Panc1 (cell line): ENCODE data around the gene CNKSR3. TPM values are rescaled to one million over a fixed set of nuclear protein-coding genes. Genes with fewer than 3 reads are reported as not detected.
A peak's percentile ranks its signal among the peaks of the same experiment; 100 is the strongest.

Experiments
- ATAC-seq: fragments of 200-7000 bp; cut with Tn5 transposase; 2 replicates; pipeline ENCODE4 v1.9.1; 2020; ENCODE audit warnings: mild to moderate bottlenecking, moderate library complexity
- BruUV-seq: library from RNA; stranded (reverse); fragments of 400-500 nt; replicated peaks from 2 replicates; lab custom pipeline; 2021; lab: Mats Ljungman, UMichigan
- CTCF ChIA-PET: fragments of 300-600 bp; sonication (Branson Sonifier 250); formaldehyde crosslinking; loops from one replicate; lab custom pipeline; 2022; ENCODE audit warnings: antibody characterized with exemption; lab: Charles Lee
- POLR2A ChIA-PET: fragments of 300-600 bp; sonication (Branson Sonifier 250); formaldehyde crosslinking; loops from one replicate; lab custom pipeline; 2022; ENCODE audit warnings: antibody characterized with exemption; lab: Charles Lee
- DNase-seq: peaks from one replicate; pipeline ENCODE4 v3.0.0-alpha.2; 2010; ENCODE audit warnings: low read depth, low spot score
- H3K27ac ChIP-seq: 2 replicates; pipeline ENCODE4 v1.5.1; 2011; ENCODE audit warnings: mild to moderate bottlenecking, low read length, inconsistent platforms
- H3K27me3 ChIP-seq: fragments of 200-500 bp; sonication (Bioruptor generic); 2 replicates; pipeline ENCODE4 v1.6.0; 2014; ENCODE audit warnings: low read length, inconsistent platforms; ENCODE audit not compliant: control insufficient read depth, insufficient read depth
- H3K36me3 ChIP-seq: fragments of 200-500 bp; sonication (Bioruptor generic); 2 replicates; pipeline ENCODE4 v1.5.1; 2014; ENCODE audit warnings: inconsistent platforms, mild to moderate bottlenecking, low read length, moderate library complexity; ENCODE audit not compliant: control insufficient read depth, insufficient read depth
- H3K4me1 ChIP-seq: 2 replicates; pipeline ENCODE4 v1.5.1; 2011; ENCODE audit warnings: inconsistent platforms, mild to moderate bottlenecking, low read length, moderate library complexity; ENCODE audit not compliant: control insufficient read depth, insufficient read depth
- H3K4me3 ChIP-seq, 2 experiments: 2 replicates each; pipeline ENCODE4 v1.5.1; 2011 to 2012; ENCODE audit warnings: low read depth in 2 of 2, low read length in 2 of 2, mild to moderate bottlenecking in 2 of 2, inconsistent platforms in 1 of 2, moderate library complexity in 1 of 2
- H3K9me3 ChIP-seq: fragments of 200-500 bp; sonication (Bioruptor generic); 2 replicates; pipeline ENCODE4 v1.5.1; 2014; ENCODE audit warnings: low read depth, mild to moderate bottlenecking, inconsistent platforms, low read length, moderate library complexity; ENCODE audit not compliant: control insufficient read depth, insufficient read depth
- POLR2AphosphoS5 ChIP-seq: IDR thresholded peaks from 2 replicates; pipeline ENCODE4 v1.6.1; 2012; ENCODE audit warnings: mild to moderate bottlenecking, low read depth, low read length, moderate library complexity
- SIN3A ChIP-seq: IDR thresholded peaks from 2 replicates; pipeline ENCODE4 v1.6.1; 2012; ENCODE audit warnings: low read depth, mild to moderate bottlenecking, low read length, moderate library complexity, borderline replicate concordance; ENCODE audit not compliant: insufficient read depth
- TCF7L2 ChIP-seq: IDR thresholded peaks from 2 replicates; pipeline ENCODE4 v1.6.1; 2011; ENCODE audit warnings: mild to moderate bottlenecking, low read depth, low read length, inconsistent platforms
- in situ Hi-C: cut with HindIII; loops from 2 replicates; pipeline ENCODE4 v1.10.0; 2016; ENCODE audit warnings: low sequenced_read_pairs, low pct_unique_long_range_greater_than_20kb
- intact Hi-C: fragments of 100-400 bp; cut with micrococcal nuclease; formaldehyde crosslinking; loops from one replicate; pipeline ENCODE4 v1.10.0; 2022; ENCODE audit not compliant: unreplicated experiment
- total RNA-seq: library from RNA; stranded (reverse); gene quantifications from one replicate; pipeline ENCODE4 v1.2.1, GENCODE V29; 2021; ENCODE audit not compliant: unreplicated experiment
- TF ChIP-seq, protein P1 (sequence below): fragments of 450-650 bp; IDR thresholded peaks from 2 replicates; pipeline ENCODE4 v1.5.1; 2017; ENCODE audit warnings: mild to moderate bottlenecking
- TF ChIP-seq, protein P2 (sequence below), 2 experiments: IDR thresholded peaks; 2 replicates each; pipeline ENCODE4 v1.6.1; 2011 to 2012; ENCODE audit warnings: low read depth in 2 of 2, control low read depth in 1 of 2, low read length in 1 of 2, mild to moderate bottlenecking in 1 of 2, moderate library complexity in 1 of 2; ENCODE audit not compliant: insufficient read depth in 1 of 2

The CNKSR3 gene
- total RNA-seq, 1 experiment from 2014 or later, result 18.2 TPM

DNA sequence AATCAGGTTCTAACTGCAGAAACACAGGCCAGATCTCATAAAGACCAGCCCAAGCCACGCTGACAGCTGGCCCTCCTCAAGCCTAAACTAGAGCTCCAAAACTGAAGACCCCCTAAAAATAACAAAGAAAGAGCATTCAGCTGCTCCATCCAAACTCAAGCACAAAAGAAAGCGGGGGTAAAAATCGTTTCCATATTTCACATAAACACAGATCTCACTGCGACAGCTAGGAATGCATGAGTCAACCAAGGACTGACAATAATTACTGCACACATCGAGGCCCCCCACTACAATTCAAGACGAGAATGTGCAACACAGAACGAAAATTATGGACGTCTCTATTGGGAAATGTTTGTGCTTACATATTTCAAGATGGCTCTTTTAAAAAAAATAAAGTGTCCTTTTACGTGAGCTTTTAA is 31.1 kb downstream of the CNKSR3 start:
- Histone ChIP-seq H3K9me3 (no peaks in the 10 kb centered on the region), H3K36me3 (no peaks in the 10 kb centered on the region; the same call in 1 of the 2 replicates), H3K4me3 (peak overlapping the region; percentile 6 to 9; a peak in 2 of 4 replicates), H3K27me3 (no peaks in the 10 kb centered on the region), H3K27ac (peak overlapping the region; percentile 59), H3K4me1 (peaks cover 36% of the 10 kb centered on the region)
- ChIA-PET CTCF (no interaction called here), POLR2A (interaction anchor here (0.6 kb wide), 1 partner anchor 24 kb away, joined by 3 read pairs; no protein-coding TSS in a partner anchor)
- BruUV-seq, result no TSS peak
- in situ Hi-C loops, result no loop called here
- TF ChIP-seq, protein P1, sequence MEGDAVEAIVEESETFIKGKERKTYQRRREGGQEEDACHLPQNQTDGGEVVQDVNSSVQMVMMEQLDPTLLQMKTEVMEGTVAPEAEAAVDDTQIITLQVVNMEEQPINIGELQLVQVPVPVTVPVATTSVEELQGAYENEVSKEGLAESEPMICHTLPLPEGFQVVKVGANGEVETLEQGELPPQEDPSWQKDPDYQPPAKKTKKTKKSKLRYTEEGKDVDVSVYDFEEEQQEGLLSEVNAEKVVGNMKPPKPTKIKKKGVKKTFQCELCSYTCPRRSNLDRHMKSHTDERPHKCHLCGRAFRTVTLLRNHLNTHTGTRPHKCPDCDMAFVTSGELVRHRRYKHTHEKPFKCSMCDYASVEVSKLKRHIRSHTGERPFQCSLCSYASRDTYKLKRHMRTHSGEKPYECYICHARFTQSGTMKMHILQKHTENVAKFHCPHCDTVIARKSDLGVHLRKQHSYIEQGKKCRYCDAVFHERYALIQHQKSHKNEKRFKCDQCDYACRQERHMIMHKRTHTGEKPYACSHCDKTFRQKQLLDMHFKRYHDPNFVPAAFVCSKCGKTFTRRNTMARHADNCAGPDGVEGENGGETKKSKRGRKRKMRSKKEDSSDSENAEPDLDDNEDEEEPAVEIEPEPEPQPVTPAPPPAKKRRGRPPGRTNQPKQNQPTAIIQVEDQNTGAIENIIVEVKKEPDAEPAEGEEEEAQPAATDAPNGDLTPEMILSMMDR, result no peak
- TF ChIP-seq SIN3A (no peak), TCF7L2 (no peak), POLR2AphosphoS5 (no peak)
- TF ChIP-seq, protein P2, sequence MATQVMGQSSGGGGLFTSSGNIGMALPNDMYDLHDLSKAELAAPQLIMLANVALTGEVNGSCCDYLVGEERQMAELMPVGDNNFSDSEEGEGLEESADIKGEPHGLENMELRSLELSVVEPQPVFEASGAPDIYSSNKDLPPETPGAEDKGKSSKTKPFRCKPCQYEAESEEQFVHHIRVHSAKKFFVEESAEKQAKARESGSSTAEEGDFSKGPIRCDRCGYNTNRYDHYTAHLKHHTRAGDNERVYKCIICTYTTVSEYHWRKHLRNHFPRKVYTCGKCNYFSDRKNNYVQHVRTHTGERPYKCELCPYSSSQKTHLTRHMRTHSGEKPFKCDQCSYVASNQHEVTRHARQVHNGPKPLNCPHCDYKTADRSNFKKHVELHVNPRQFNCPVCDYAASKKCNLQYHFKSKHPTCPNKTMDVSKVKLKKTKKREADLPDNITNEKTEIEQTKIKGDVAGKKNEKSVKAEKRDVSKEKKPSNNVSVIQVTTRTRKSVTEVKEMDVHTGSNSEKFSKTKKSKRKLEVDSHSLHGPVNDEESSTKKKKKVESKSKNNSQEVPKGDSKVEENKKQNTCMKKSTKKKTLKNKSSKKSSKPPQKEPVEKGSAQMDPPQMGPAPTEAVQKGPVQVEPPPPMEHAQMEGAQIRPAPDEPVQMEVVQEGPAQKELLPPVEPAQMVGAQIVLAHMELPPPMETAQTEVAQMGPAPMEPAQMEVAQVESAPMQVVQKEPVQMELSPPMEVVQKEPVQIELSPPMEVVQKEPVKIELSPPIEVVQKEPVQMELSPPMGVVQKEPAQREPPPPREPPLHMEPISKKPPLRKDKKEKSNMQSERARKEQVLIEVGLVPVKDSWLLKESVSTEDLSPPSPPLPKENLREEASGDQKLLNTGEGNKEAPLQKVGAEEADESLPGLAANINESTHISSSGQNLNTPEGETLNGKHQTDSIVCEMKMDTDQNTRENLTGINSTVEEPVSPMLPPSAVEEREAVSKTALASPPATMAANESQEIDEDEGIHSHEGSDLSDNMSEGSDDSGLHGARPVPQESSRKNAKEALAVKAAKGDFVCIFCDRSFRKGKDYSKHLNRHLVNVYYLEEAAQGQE (IDR thresholded peaks at IDR 0.05; ENCODE audit: insufficient read depth in 1 of 2, low read depth in 2 of 2, low read length in 1 of 2), result no peak
- ATAC-seq (peak; percentile 35), DNase-seq (no peak)
- intact Hi-C loops, result no loop called here

DNA sequence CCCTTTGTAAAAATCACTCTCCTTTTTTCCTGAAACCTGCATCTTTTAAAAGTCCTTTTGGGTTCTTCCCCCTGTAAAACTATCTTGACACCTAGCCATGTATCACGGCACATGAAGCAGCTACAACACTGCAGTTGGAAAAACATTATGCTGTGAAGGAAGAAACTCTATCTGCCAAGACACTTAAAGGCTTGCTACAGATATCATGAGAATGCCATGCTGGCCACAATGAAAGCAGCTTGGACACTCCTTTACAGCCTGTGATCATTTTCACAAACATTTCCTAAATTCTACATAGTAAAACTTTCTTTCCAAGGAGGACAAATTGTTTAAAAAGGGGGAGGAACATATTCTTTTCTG is 31.8 kb downstream of the CNKSR3 start:
- CTCF ChIA-PET, result interaction anchor here (0.6 kb wide), 1 partner anchor 301 kb away, joined by 3 read pairs; no protein-coding TSS in a partner anchor
- Histone ChIP-seq H3K27me3 (no peaks in the 10 kb centered on the region), H3K36me3 (no peaks in the 10 kb centered on the region; the same call in 1 of the 2 replicates), H3K27ac (no peak overlapping the region), H3K4me1 (peaks cover 36% of the 10 kb centered on the region), H3K9me3 (no peaks in the 10 kb centered on the region), H3K4me3 (no peak overlapping the region)
- BruUV-seq, result no TSS peak
- intact Hi-C loops, result no loop called here
- in situ Hi-C loops, result no loop called here
- TF ChIP-seq TCF7L2 (no peak), SIN3A (no peak), POLR2AphosphoS5 (no peak)
- TF ChIP-seq, protein P2 (IDR thresholded peaks at IDR 0.05; ENCODE audit: insufficient read depth in 1 of 2, low read depth in 2 of 2, low read length in 1 of 2), result no peak
- TF ChIP-seq, protein P1, result no peak
- ATAC-seq (no peak), DNase-seq (no peak)
- POLR2A ChIA-PET, result no interaction called here
